ENCODE measurements around the gene CDC42BPB.

The CDC42BPB gene

GRCh38 chr14:102911541-102911951 is 145.8 kb downstream of the CDC42BPB start:
- no peak for DNase-seq

GRCh38 chr14:102910442-102910841 is 146.9 kb downstream of the CDC42BPB start:
- DNase-seq = no peak

- no peak for DNase-seq
Observed at GRCh38 chr14:102909911-102910310, 147.4 kb downstream of the CDC42BPB start.

GRCh38 chr14:102909462-102909861 is 147.9 kb downstream of the CDC42BPB start:
- no peak for DNase-seq

GRCh38 chr14:102908766-102909455 is 148.4 kb downstream of the CDC42BPB start:
- DNase-seq = no peak

- no peak for DNase-seq
Observed at GRCh38 chr14:102907980-102908730, 149.2 kb downstream of the CDC42BPB start.

GRCh38 chr14:102907303-102907844 is 150.0 kb downstream of the CDC42BPB start:
- no peak for DNase-seq

GRCh38 chr14:102906616-102907302 is 150.6 kb downstream of the CDC42BPB start:
- DNase-seq = no peak

DNA sequence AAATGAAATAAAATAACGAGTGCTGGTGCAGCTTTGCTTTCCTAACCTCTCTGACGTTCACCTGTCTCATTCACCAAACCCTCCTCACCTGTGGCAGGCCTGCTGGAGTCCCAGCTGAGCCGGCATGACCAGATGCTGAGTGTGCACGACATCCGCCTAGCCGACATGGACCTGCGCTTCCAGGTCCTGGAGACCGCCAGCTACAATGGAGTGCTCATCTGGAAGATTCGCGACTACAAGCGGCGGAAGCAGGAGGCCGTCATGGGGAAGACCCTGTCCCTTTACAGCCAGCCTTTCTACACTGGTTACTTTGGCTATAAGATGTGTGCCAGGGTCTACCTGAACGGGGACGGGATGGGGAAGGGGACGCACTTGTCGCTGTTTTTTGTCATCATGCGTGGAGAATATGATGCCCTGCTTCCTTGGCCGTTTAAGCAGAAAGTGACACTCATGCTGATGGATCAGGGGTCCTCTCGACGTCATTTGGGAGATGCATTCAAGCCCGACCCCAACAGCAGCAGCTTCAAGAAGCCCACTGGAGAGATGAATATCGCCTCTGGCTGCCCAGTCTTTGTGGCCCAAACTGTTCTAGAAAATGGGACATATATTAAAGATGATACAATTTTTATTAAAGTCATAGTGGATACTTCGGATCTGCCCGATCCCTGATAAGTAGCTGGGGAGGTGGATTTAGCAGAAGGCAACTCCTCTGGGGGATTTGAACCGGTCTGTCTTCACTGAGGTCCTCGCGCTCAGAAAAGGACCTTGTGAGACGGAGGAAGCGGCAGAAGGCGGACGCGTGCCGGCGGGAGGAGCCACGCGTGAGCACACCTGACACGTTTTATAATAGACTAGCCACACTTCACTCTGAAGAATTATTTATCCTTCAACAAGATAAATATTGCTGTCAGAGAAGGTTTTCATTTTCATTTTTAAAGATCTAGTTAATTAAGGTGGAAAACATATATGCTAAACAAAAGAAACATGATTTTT is 151.9 kb downstream of the CDC42BPB start:
- no peak for DNase-seq

GRCh38 chr14:102903889-102904512 is 153.3 kb downstream of the CDC42BPB start:
- DNase-seq = no peak

GRCh38 chr14:102903248-102903888 is 154.0 kb downstream of the CDC42BPB start:
- no peak for DNase-seq

DNA sequence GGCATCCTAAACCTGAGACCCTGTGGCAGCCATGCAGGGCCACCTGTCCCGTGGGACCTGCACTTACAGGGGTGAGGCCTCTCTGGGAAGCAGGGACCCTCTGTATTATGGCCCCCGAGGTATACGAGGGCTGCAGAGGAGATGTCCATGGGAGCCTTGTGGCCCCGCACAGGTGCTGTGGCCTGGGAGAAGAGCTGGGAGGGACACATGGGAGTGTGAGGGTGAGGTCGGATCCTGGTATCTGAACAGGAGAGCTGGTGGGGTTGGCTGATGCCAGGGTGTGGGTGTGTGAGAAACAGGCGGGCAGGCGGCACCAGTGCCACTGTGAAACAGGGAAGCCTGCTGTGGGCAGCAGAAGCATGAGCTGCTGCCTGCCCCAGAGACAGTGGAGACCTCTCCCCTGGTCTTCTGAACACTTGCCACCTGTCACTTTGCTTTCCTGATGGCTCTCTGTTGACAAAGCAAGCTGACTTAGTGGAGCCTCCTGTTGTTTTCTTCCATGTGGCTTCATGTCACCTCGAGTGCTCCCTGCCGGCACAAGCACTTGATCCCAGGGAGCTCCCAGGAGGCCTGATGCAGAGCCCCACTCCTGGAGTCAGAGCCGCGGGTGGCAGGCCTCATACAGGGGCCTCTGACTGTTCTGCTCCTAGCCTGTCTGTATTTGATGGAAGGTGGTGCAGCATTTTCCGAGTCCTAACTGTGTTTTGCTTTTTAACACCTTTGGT is 154.7 kb downstream of the CDC42BPB start:
- DNase-seq = no peak

- DNase-seq = no peak
Observed at GRCh38 chr14:102902086-102902485, 155.3 kb downstream of the CDC42BPB start.

GRCh38 chr14:102901633-102902032 is 155.7 kb downstream of the CDC42BPB start:
- no peak for DNase-seq

DNA sequence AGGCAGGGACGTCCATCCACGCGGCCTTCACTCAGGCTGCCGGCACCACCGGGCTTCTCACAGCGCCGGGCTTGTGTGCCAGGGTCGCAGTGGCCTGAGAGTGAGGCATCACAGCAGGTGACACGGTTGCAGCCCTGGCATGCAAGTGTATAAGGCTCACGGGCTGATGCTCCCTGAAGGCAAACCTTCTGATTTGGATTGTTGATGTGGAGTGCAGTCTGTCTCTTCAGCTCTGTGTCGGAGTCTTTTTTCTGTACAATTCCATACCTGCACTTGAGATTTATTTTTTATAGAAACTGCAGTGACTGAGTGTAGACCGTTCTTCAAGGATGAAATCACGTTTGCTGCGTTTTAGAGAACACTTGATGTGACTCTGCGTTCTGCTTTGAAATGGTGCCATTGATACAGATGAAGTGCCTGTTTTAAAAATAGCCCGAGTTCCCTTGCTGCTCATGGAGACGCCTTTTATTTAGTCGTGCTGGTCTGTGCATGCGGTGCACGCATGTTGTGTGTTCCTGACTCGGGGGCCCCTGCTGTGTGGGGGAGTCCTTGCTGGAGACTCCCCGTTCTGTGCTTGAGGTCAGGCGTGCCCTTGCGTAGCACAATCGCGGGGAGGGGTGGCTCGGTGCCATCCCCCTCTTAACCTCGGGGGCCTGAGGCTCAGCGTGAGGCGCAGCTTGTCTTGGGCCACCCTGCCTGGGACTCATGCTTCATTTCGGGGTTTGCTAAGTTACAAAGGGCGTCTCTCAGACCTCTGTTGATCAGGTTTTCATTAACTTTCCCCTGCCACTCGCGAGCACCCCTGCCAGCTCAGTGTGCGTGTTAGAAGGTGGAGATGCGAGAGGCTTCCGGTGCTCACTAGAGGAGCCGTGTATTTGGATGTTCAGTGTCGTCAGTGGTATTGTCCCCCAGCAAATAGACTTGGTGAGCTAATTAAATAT is 156.4 kb downstream of the CDC42BPB start:
- DNase-seq = no peak

DNA sequence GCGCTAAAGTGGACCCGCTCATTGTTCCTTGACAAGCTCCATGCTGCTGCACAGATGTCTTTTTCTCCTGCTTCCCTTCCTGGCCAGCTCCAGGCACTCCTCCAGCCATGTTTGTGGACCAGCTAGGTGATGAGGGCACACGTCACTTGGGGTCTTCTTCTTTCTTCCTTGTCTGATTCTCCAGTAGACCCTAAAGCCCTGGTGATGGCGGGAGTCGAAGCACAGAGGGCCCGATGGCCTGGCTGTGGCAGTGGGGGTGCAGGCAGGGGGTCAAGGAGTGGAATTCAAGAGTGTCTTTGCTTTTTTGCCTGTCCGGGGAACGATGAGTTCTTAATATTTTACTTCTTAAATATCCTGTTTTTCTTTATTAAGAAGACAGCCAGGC is 157.8 kb downstream of the CDC42BPB start:
- no peak for DNase-seq

DNA sequence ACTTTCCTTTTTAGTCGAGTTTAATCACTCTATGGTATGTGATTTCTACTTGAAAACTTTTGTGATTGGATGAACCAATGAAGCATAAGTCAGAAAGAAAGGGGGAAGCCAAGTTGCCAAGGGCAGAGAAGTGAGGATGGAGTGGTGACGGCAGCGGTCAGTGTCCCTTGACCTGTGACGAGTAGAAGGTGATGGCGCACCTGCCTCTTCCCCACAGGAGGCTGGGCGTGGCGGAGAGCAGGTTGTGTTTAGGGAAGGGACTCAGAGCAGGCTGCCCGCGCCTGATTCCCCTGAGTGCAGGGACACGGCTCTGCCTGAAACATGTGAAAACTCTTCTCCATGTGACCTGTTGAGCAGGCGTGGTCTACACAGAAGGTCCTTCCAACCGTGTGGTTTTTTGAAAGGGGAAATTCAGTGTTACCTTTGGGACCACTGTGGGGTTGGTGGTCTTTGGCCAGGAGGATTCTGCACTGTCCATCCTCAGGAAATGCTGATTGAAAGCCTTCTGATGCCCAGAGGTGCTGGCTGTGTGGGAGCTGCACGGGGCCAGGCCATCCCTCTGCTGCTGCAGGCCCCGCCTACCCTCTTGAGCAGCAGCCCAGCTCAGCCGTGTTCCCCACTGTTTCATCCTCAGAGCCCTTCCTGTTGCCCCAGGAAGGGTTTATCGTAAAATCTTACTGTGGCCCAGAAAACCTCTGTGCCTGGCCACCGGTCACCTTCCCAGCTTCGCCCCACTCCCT is 158.4 kb downstream of the CDC42BPB start:
- no peak for DNase-seq

- no peak for DNase-seq
Observed at GRCh38 chr14:102898298-102898697, 159.1 kb downstream of the CDC42BPB start.

All from fibroblast of skin of abdomen (primary cell).